Mucosa of descending colon (tissue), 3 donors: Measurements from ENCODE around the gene CDK17. TPM values are rescaled to one million over a fixed set of nuclear protein-coding genes. Genes with fewer than 3 reads are reported as not detected.

Experiments used
- ATAC-seq: fragments of 200-7000 bp; cut with Tn5 transposase; one replicate; pipeline ENCODE4 v1.9.1; 2020; ENCODE audit warnings: mild to moderate bottlenecking, moderate library complexity
- DNase-seq, 3 donors: peaks; one replicate each; pipeline ENCODE4 v3.0.0-alpha.2; 2020
- H3K36me3 ChIP-seq: fragments of 200-600 bp; one replicate; pipeline ENCODE4 v1.8.0; 2021; ENCODE audit warnings: low read depth, mild to moderate bottlenecking
- H3K4me1 ChIP-seq: fragments of 200-600 bp; one replicate; pipeline ENCODE4 v1.8.0; 2021; ENCODE audit warnings: low read depth, mild to moderate bottlenecking
- H3K4me3 ChIP-seq: fragments of 200-600 bp; one replicate; pipeline ENCODE4 v1.8.0; 2021; ENCODE audit warnings: mild to moderate bottlenecking
- H3K9me3 ChIP-seq: fragments of 200-600 bp; one replicate; pipeline ENCODE4 v1.8.0; 2021; ENCODE audit warnings: mild to moderate bottlenecking
- CTCF ChIP-seq: fragments of 200-600 bp; IDR thresholded peaks from one replicate; pipeline ENCODE4 v1.8.0; 2022; ENCODE audit warnings: antibody characterized with exemption, mild to moderate bottlenecking
- intact Hi-C, 2 donors: fragments of 100-400 bp; cut with DNase I in 1 of 2; cut with micrococcal nuclease in 1 of 2; formaldehyde crosslinking; loops; one replicate each; pipeline versions ENCODE4 v1.11.0 to v1.11.1; 2022; cut with DNase I, micrococcal nuclease
- total RNA-seq, 3 donors: library from RNA; stranded (reverse); fragmentation: NEBNext Ultra II Directional in 2 of 3; extraction: Animal tissue kit (Norgen Biotek cat#: 25700) in 2 of 3; gene quantifications; one replicate each; pipeline versions ENCODE4 v1.2.1 to v1.2.4, GENCODE V29; 2021 to 2023
- donor health status: DM: no; HTN: no; CAD: no; lungs with moderate emphysema.
- donor health status: DM: no; HTN: no; CAD: no.
- donor health status: DM: no; HTN: yes; CAD: no.

Gene CDK17
- total RNA-seq, 3 donors from 2014 or later: 19.5 to 43.5 (median 24.0) TPM

- ATAC-seq: peak; percentile 17
- Histone ChIP-seq H3K4me3 (no peak overlapping the region), H3K9me3 (no peaks in the 10 kb centered on the region), H3K36me3 (no peaks in the 10 kb centered on the region), H3K4me1 (peaks cover 2% of the 10 kb centered on the region)
- DNase-seq: peak in 1 of 3 donors; percentile 42
- intact Hi-C loops: no loop called here
- no peak for TF ChIP-seq CTCF
Measured at GRCh38 chr12:96258104-96258961, 141.9 kb downstream of the CDK17 start.

- Histone ChIP-seq H3K36me3 (no peaks in the 10 kb centered on the region), H3K4me1 (peaks cover 2% of the 10 kb centered on the region), H3K9me3 (no peaks in the 10 kb centered on the region), H3K4me3 (no peak overlapping the region)
- ATAC-seq: no peak
- TF ChIP-seq CTCF: no peak
- intact Hi-C loops: no loop called here
- DNase-seq: no peak
Measured at GRCh38 chr12:96257550-96258103, 142.6 kb downstream of the CDK17 start.

GRCh38 chr12:96256672-96257361, 143.4 kb downstream of the CDK17 start:
- H3K36me3 ChIP-seq: no peaks in the 10 kb centered on the region

GRCh38 chr12:96255077-96255476, 145.2 kb downstream of the CDK17 start:
- Histone ChIP-seq H3K36me3 (no peaks in the 10 kb centered on the region), H3K9me3 (no peaks in the 10 kb centered on the region), H3K4me1 (peaks cover 2% of the 10 kb centered on the region), H3K4me3 (no peak overlapping the region)
- intact Hi-C loops: no loop called here
- ATAC-seq: peak; percentile 56
- DNase-seq: peak in 1 of 3 donors; percentile 50
- TF ChIP-seq CTCF: no peak

More at GRCh38 chr12:96256672-96257361, 143.4 kb downstream of the CDK17 start:
- Histone ChIP-seq H3K4me1 (peaks cover 2% of the 10 kb centered on the region), H3K4me3 (no peak overlapping the region), H3K9me3 (no peaks in the 10 kb centered on the region)
- no peak for ATAC-seq
- DNase-seq: no peak
- intact Hi-C loops: no loop called here
- no peak for TF ChIP-seq CTCF

- intact Hi-C loops: no loop called here
- no peak for TF ChIP-seq CTCF
- DNase-seq: no peak
- Histone ChIP-seq H3K36me3 (no peaks in the 10 kb centered on the region), H3K9me3 (no peaks in the 10 kb centered on the region), H3K4me1 (peaks cover 2% of the 10 kb centered on the region), H3K4me3 (no peak overlapping the region)
- no peak for ATAC-seq
Measured at GRCh38 chr12:96250119-96250685, 150.0 kb downstream of the CDK17 start.
